ENCODE results near the gene SLC25A51.

GRCh38 chr9:37923796-37924427 lies 20.0 kb upstream of the SLC25A51 start:
- TF ChIP-seq CTCF (IDR thresholded peaks at IDR 0.05) (no peak), EP300 (IDR thresholded peaks at IDR 0.05) (no peak), POLR2A (IDR thresholded peaks at IDR 0.05; ENCODE audit: low read depth) (no peak)
